ENCODE measurements around the gene GABRG3. TPM values are rescaled to one million over a fixed set of nuclear protein-coding genes. Genes with fewer than 3 reads are reported as not detected.

Gene GABRG3
- total RNA-seq, 1 experiment from 2014 or later, result 0.15 TPM

GRCh38 chr15:27223179-27223578 is 252.2 kb downstream of the GABRG3 start:
- H3K9ac ChIP-seq (ENCODE audit: extremely low read depth, insufficient read length, low read length), result no peak overlapping the region
- H4K8ac ChIP-seq (replicated peaks; ENCODE audit: insufficient read length, low read depth, low read length), result no peak overlapping the region
- no peak overlapping the region for H2BK12ac ChIP-seq (ENCODE audit: insufficient read length, low read depth, low read length)
- no peak overlapping the region for H2AK5ac ChIP-seq (ENCODE audit: insufficient read length, low read length)
- H3K4me1 ChIP-seq (ENCODE audit: insufficient read depth, low read length), result no peaks in the 10 kb centered on the region
- TF ChIP-seq CTCF (conservative IDR thresholded peaks at IDR 0.05), result no peak
- no peak overlapping the region for H3K27ac ChIP-seq (ENCODE audit: insufficient read length, low read depth, low read length)
- no peak overlapping the region for H3K4me3 Mint-ChIP-seq
- peaks cover 0 to 7% of the 10 kb centered on the region in 2 experiments; a peak in 2 of 4 replicates for H3K4me1 Mint-ChIP-seq
- no peak overlapping the region for H2BK5ac ChIP-seq (ENCODE audit: insufficient read length, low read length)
- no peak overlapping the region for H3K18ac ChIP-seq (ENCODE audit: insufficient read length, low read depth, low read length)
- H3K27me3 ChIP-seq (ENCODE audit: insufficient read depth, low read length), result no peaks in the 10 kb centered on the region
- no peaks in the 10 kb centered on the region for H4K20me1 ChIP-seq (ENCODE audit: control insufficient read depth, insufficient read depth, insufficient read length)
- no peak overlapping the region for H2BK120ac ChIP-seq (ENCODE audit: low read depth, low read length, poor library complexity, severe bottlenecking)
- H3K23me2 ChIP-seq (ENCODE audit: insufficient read length, low read depth, low read length, poor library complexity, severe bottlenecking), result no peaks in the 10 kb centered on the region
- no peak overlapping the region for H2BK15ac ChIP-seq (ENCODE audit: low read depth, low read length)
- no peak overlapping the region for H3K4ac ChIP-seq (ENCODE audit: low read depth, low read length)
- H3K9me3 ChIP-seq (ENCODE audit: control insufficient read depth, low read depth, low read length), result no peaks in the 10 kb centered on the region
- no peak overlapping the region for H3K14ac ChIP-seq (ENCODE audit: insufficient read depth, low read length)
- no peak overlapping the region for H4K91ac ChIP-seq (ENCODE audit: insufficient read length, low read depth, low read length)
- H3K9me3 Mint-ChIP-seq, result no peaks in the 10 kb centered on the region; a peak in 1 of 5 replicates
- H3K23ac ChIP-seq (ENCODE audit: insufficient read length, low read depth, low read length), result no peak overlapping the region
- no peaks in the 10 kb centered on the region for H3K79me2 ChIP-seq (ENCODE audit: insufficient read depth, low read length)
- no CpG with 5 or more reads among the region's 2 CpGs for WGBS (ENCODE audit: extremely low coverage, insufficient read length, low lambda C conversion rate)
- no peak overlapping the region for H3T11ph ChIP-seq (ENCODE audit: low read length)
- H3K56ac ChIP-seq (ENCODE audit: insufficient read length, low read depth, low read length), result no peak overlapping the region
- no peak overlapping the region for H2AFZ ChIP-seq (ENCODE audit: low read length)
- H3K27ac Mint-ChIP-seq, result no peak overlapping the region
- no peak overlapping the region for H3K4me2 ChIP-seq (ENCODE audit: insufficient read depth, insufficient read length, low read length)
- H3K36me3 Mint-ChIP-seq (ENCODE audit: insufficient read depth in 1 of 3, low read depth in 3 of 3), result no peaks in the 10 kb centered on the region
- H4K5ac ChIP-seq (ENCODE audit: insufficient read length, low read depth, low read length), result no peak overlapping the region
- H3K79me1 ChIP-seq (ENCODE audit: insufficient read depth, low read depth, low read length, poor library complexity, severe bottlenecking), result no peaks in the 10 kb centered on the region
- no peak overlapping the region for H2BK20ac ChIP-seq (ENCODE audit: low read depth, low read length, poor library complexity, severe bottlenecking)
- H3K27me3 Mint-ChIP-seq (ENCODE audit: low read depth), result peaks cover 3% of the 10 kb centered on the region
- no peak for DNase-seq
